Forelimb muscle (tissue), 1 donor: Measurements from ENCODE around the gene ACBD3. TPM values are rescaled to one million over a fixed set of nuclear protein-coding genes. Genes with fewer than 3 reads are reported as not detected.

Source experiments
- DNase-seq: peaks from one replicate; pipeline ENCODE4 v3.0.0-alpha.2; 2013; ENCODE audit warnings: low read depth
- polyA plus RNA-seq: library from polyadenylated mRNA; unstranded; fragments of 120-200 nt; gene quantifications from one replicate; pipeline ENCODE4 v1.2.1, GENCODE V29; 2013; ENCODE audit not compliant: insufficient read length

The ACBD3 gene
- polyA plus RNA-seq, 1 donor = 45.0 TPM

- no peak for DNase-seq
Measured at GRCh38 chr1:226202246-226202645, 15.7 kb upstream of the ACBD3 start.

- DNase-seq = no peak
Measured at GRCh38 chr1:226201029-226201593, 14.6 kb upstream of the ACBD3 start.

GRCh38 chr1:226199971-226200370, 13.4 kb upstream of the ACBD3 start:
- DNase-seq = no peak

- no peak for DNase-seq
Measured at GRCh38 chr1:226195144-226195543, 8.6 kb upstream of the ACBD3 start.

GRCh38 chr1:226187380-226187779, 839 bp upstream of the ACBD3 start:
- DNase-seq = no peak

GRCh38 chr1:226187019-226187322, 430 bp upstream of the ACBD3 start:
- DNase-seq = no peak

GRCh38 chr1:226185141-226186036, 1.2 kb downstream of the ACBD3 start:
- no peak for DNase-seq

GRCh38 chr1:226181996-226182714, 4.4 kb downstream of the ACBD3 start:
- no peak for DNase-seq

- no peak for DNase-seq
Measured at GRCh38 chr1:226176870-226177269, 9.7 kb downstream of the ACBD3 start.

- DNase-seq = no peak
Measured at GRCh38 chr1:226172589-226172988, 14.0 kb downstream of the ACBD3 start.

- DNase-seq = no peak
Measured at GRCh38 chr1:226166341-226166740, 20.2 kb downstream of the ACBD3 start.

GRCh38 chr1:226164154-226164553, 22.4 kb downstream of the ACBD3 start:
- DNase-seq = no peak

GRCh38 chr1:226162898-226163297, 23.6 kb downstream of the ACBD3 start:
- no peak for DNase-seq

- DNase-seq = no peak
Measured at GRCh38 chr1:226158983-226159382, 27.6 kb downstream of the ACBD3 start.

- DNase-seq = no peak
Measured at GRCh38 chr1:226158457-226158856, 28.1 kb downstream of the ACBD3 start.

GRCh38 chr1:226157761-226158316, 28.7 kb downstream of the ACBD3 start:
- no peak for DNase-seq

GRCh38 chr1:226154593-226154992, 31.9 kb downstream of the ACBD3 start:
- no peak for DNase-seq

GRCh38 chr1:226149806-226150205, 36.7 kb downstream of the ACBD3 start:
- no peak for DNase-seq

GRCh38 chr1:226148121-226148648, 38.4 kb downstream of the ACBD3 start:
- no peak for DNase-seq

GRCh38 chr1:226144045-226144444, 42.5 kb downstream of the ACBD3 start:
- no peak for DNase-seq

- DNase-seq = no peak
Measured at GRCh38 chr1:226135709-226136108, 50.8 kb downstream of the ACBD3 start.

- DNase-seq = no peak
Measured at GRCh38 chr1:226135059-226135651, 51.4 kb downstream of the ACBD3 start.
